T-helper 2 cell (primary cell): Measurements from ENCODE around the gene HCRT.

Experiments used
- DNase-seq, 5 experiments: peaks; one replicate each; pipeline versions ENCODE4 v3.0.0 to v3.0.0-alpha.2; 2012 to 2022

The HCRT gene

DNA sequence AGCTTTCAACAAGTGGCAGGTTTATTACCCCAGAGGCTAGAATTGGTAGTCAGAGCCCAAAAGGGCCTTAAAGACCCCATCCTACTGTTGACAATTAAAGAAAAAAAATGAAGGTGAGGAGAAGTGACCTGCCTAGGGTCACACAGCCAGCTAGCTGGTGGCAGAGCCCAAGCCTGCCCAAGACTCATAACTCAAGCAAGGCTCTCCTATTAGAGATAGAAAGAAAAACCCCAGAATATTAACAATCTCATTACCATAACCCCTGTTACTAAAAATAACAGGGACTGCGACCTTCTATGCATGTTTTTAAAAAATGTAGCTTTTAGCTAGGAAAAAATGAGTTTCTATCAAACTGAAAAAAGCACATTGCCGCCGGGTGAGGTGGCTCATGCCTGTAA is 48.6 kb downstream of the HCRT start:
- no peak for DNase-seq

DNA sequence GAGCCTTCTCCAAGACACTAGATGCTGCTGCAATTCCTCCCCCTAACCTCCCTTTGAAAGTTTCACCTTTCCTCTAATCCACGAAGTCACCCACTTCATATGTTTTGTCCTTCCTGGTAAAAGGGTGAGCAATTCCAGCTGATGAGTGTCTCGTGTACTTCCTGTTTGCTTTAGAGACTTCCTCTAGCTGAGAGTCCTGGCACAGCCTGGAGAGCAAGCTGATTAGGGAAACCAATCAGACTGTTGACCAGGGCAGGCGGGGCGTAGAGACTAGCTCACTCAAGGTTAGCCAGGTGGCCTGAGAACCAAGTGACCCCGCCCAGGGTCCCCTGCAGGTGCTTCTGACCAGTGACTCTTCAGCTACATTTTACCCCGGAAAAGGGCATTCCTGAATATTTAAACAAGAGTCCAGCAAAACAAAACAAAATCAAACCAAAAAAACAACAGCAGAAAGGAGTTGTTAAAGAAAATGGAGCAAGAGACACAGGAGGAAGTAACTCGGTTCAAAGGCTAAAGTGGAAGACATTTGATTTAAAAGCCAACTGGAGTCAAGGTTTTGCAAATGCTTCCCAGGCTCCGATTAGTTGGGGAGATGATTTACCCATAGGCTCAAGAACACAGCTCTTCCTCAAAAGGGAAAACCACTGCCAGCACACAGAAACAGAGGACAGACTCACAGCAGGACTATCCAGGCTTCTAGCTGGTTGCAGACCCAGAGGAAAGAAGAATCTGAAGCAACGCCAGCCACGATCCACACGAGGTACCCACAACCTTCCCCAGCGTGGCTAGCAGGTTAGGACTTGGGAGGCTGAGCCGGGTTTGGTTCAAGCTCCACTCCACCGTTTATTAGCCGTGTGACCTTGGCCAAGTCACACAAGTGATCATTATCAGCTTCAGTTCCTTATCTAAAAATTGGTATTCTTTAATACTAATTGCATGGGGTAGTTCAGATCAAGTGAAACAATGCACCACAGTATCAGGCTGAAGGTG is 49.3 kb downstream of the HCRT start:
- no peak for DNase-seq

GRCh38 chr17:42135151-42135550 is 50.1 kb downstream of the HCRT start:
- no peak for DNase-seq
